Breast epithelium (tissue), 4 donors: ENCODE measurements around the gene ARSK. TPM values are rescaled to one million over a fixed set of nuclear protein-coding genes. Genes with fewer than 3 reads are reported as not detected.

ENCODE experiments used
- DNase-seq, 2 donors: peaks; one replicate each; pipeline ENCODE4 v3.0.0-alpha.2; 2019; ENCODE audit warnings: low spot score in 2 of 2
- H3K27ac ChIP-seq, 2 donors: fragments of 200-600 bp; sonication (generic) in 1 of 2; one replicate each; pipeline ENCODE4 v1.5.1; 2016 to 2019; ENCODE audit warnings: mild to moderate bottlenecking in 1 of 2
- H3K27me3 ChIP-seq, 2 donors: fragments of 200-600 bp; sonication (generic) in 1 of 2; one replicate each; pipeline versions ENCODE4 v1.5.1 to v1.6.0; 2017 to 2019; ENCODE audit warnings: control low read depth in 1 of 2, mild to moderate bottlenecking in 1 of 2
- H3K36me3 ChIP-seq: fragments of 200-600 bp; one replicate; pipeline ENCODE4 v1.5.1; 2019
- H3K4me1 ChIP-seq, 2 donors: fragments of 200-600 bp; sonication (generic); one replicate each; pipeline ENCODE4 v1.5.1; 2016 to 2019; ENCODE audit warnings: control low read depth in 1 of 2
- H3K4me3 ChIP-seq, 3 donors: fragments of 200-600 bp; sonication (generic); 1 replicate in 2 of 3; 2 replicates in 1 of 3; pipeline ENCODE4 v1.5.1; 2016 to 2019; ENCODE audit warnings: mild to moderate bottlenecking in 3 of 3, moderate library complexity in 2 of 3
- H3K9me3 ChIP-seq, 2 donors: fragments of 200-600 bp; sonication (generic) in 1 of 2; one replicate each; pipeline ENCODE4 v1.5.1; 2016 to 2019; ENCODE audit warnings: control low read depth in 1 of 2
- POLR2A ChIP-seq: fragments of 450-650 bp; IDR thresholded peaks from one replicate; pipeline ENCODE4 v1.6.1; 2016; ENCODE audit warnings: antibody characterized with exemption, mild to moderate bottlenecking, moderate library complexity
- POLR2AphosphoS5 ChIP-seq, 3 donors: sonication (generic); formaldehyde crosslinking; IDR thresholded peaks; one replicate each; pipeline ENCODE4 v1.6.1; 2017; ENCODE audit warnings: antibody characterized with exemption in 3 of 3
- intact Hi-C: fragments of 100-400 bp; cut with DNase I; formaldehyde crosslinking; loops from one replicate; pipeline ENCODE4 v1.15.1; 2023; ENCODE audit warnings: low total_unique reads
- total RNA-seq, 3 donors: library from RNA; depleted of rRNA; stranded (reverse); fragments of >200 nt; gene quantifications; one replicate each; pipeline ENCODE4 v1.1.0, GENCODE V29; 2016
- TF ChIP-seq, protein P1 (sequence below), 3 donors: fragments of 450-650 bp; IDR thresholded peaks; one replicate each; pipeline ENCODE4 v1.5.1; 2016 to 2017; ENCODE audit warnings: antibody characterized with exemption in 3 of 3, mild to moderate bottlenecking in 3 of 3, moderate library complexity in 3 of 3

Gene ARSK
- total RNA-seq, 3 donors from 2014 or later, result 9.5 to 11.4 (median 10.1) TPM

DNA sequence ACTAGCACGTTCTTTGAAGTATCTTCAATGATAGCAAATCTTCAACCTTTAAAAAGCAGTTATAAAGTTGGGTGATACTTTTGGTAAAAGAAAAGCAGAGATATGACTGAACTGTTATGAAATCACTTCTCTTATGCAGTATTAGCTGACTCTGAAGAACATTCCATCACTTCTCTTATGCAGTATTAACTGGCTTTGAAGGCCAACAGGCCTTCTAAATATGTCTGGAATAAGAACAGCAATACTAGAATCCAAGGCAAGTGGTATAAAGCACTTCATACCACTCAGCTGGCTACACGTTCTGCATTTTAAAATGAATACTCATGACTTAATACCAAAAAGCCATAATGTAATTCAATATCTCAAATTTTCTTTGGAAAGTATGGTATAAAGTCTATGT is 17.4 kb upstream of the ARSK start:
- no peaks in the 10 kb centered on the region for H3K36me3 ChIP-seq
- no peaks in the 10 kb centered on the region for H3K4me1 ChIP-seq
- no peak for DNase-seq
- H3K27ac ChIP-seq, result no peak overlapping the region
- intact Hi-C loops, result no loop called here
- no peak overlapping the region for H3K4me3 ChIP-seq
- H3K9me3 ChIP-seq, result no peaks in the 10 kb centered on the region
- H3K27me3 ChIP-seq, result no peaks in the 10 kb centered on the region
- TF ChIP-seq POLR2AphosphoS5 (IDR thresholded peaks at IDR 0.05) (no peak), POLR2A (no peak)
- TF ChIP-seq, protein P1, sequence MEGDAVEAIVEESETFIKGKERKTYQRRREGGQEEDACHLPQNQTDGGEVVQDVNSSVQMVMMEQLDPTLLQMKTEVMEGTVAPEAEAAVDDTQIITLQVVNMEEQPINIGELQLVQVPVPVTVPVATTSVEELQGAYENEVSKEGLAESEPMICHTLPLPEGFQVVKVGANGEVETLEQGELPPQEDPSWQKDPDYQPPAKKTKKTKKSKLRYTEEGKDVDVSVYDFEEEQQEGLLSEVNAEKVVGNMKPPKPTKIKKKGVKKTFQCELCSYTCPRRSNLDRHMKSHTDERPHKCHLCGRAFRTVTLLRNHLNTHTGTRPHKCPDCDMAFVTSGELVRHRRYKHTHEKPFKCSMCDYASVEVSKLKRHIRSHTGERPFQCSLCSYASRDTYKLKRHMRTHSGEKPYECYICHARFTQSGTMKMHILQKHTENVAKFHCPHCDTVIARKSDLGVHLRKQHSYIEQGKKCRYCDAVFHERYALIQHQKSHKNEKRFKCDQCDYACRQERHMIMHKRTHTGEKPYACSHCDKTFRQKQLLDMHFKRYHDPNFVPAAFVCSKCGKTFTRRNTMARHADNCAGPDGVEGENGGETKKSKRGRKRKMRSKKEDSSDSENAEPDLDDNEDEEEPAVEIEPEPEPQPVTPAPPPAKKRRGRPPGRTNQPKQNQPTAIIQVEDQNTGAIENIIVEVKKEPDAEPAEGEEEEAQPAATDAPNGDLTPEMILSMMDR (IDR thresholded peaks at IDR 0.05), result no peak

DNA sequence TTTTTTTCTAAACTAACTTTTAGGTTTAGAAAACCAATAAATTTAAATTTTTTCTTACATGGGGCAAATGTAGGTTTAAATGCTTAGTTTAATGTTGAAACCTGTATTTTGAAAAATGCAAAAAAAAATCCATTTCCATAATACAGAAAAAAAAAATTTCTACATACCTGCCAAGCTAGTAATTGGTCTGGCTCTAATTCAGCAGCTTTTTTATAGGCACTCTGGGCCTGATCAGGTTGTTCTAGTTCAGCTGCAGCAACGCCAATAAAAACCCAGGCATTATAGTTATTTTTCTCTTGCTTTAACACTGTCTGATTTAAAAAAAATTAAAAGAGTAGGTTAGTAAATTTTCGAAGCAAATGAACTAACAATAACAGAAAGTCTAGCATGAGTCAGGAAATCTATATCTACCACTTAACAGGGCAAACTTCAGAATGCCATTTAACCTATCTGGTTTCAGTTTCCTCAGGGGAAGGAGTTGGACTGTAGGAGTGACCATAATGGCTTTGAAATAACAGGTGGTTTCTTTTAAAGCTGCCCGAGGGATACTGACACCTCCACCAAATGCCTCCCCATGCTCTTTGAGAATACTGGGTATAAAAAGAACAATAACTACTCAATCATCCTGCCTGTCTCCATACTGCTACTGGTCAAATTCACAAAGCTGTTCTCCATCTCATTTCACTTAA is 11.7 kb upstream of the ARSK start:
- Histone ChIP-seq H3K27ac (no peak overlapping the region), H3K4me3 (no peak overlapping the region), H3K27me3 (no peaks in the 10 kb centered on the region), H3K36me3 (no peaks in the 10 kb centered on the region), H3K9me3 (no peaks in the 10 kb centered on the region), H3K4me1 (no peaks in the 10 kb centered on the region)
- intact Hi-C loops, result loop anchor here (5.0 kb wide), 1 partner anchor 191 kb away; no protein-coding TSS in a partner anchor
- no peak for DNase-seq
- TF ChIP-seq, protein P1 (IDR thresholded peaks at IDR 0.05), result no peak
- TF ChIP-seq POLR2A, result no peak
- TF ChIP-seq POLR2AphosphoS5 (IDR thresholded peaks at IDR 0.05), result no peak

DNA sequence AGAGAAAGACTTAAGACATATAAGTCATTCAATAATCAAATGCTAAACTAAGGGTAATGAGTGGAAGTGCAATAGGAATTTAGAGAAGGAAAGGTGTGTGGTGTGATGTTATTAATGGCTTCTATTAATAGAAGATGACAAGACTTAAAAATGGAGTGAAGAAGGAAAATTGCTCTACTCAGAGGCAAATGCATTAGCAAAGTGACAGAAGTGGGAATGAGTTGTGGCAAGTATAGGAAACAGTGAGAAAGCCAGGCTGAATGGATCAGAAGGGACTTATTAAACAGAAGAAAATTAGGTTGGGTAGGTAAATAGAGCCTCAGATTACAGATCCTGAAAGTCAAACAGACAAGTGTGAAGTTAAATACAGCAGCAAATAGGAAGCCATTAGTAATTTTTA is 5.9 kb upstream of the ARSK start:
- TF ChIP-seq, protein P1 (IDR thresholded peaks at IDR 0.05), result no peak
- TF ChIP-seq POLR2AphosphoS5 (IDR thresholded peaks at IDR 0.05), result no peak
- intact Hi-C loops, result loop anchor here (1.0 kb wide), 1 partner anchor 9 kb away; no protein-coding TSS in a partner anchor
- DNase-seq, result no peak

DNA sequence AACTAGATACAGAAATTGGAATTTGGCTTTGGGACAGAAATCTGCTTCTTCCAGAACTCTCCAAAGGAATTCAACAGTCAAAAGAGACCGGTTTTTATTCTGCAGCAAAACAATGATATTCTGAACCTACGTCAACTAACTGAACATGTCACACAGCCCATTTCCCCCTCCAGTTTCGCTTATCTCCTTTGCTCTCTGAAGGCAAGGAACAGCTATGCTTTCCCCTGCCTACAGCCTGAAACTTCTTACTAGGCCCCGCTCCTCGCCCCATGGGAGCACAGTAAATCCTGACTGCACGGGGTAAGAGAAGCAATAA is 612 bp upstream of the ARSK start:
- Histone ChIP-seq H3K27me3 (no peaks in the 10 kb centered on the region), H3K27ac (peak overlapping the region; percentile 85 to 88), H3K36me3 (no peaks in the 10 kb centered on the region), H3K4me1 (peaks cover 0 to 10% of the 10 kb centered on the region in 2 donors), H3K4me3 (peak overlapping the region; percentile 81 to 87 (median 85)), H3K9me3 (no peaks in the 10 kb centered on the region)
- TF ChIP-seq POLR2A, result no peak
- TF ChIP-seq, protein P1 (IDR thresholded peaks at IDR 0.05), result no peak
- TF ChIP-seq POLR2AphosphoS5 (IDR thresholded peaks at IDR 0.05), result no peak
- DNase-seq, result no peak
- intact Hi-C loops, result no loop called here

More for the DNA sequence above, 5.9 kb upstream of the ARSK start:
- no peaks in the 10 kb centered on the region for H3K36me3 ChIP-seq
- H3K27me3 ChIP-seq, result no peaks in the 10 kb centered on the region
- no peak overlapping the region for H3K27ac ChIP-seq
- no peaks in the 10 kb centered on the region for H3K9me3 ChIP-seq
- H3K4me1 ChIP-seq, result peaks cover 0 to 5% of the 10 kb centered on the region in 2 donors
- H3K4me3 ChIP-seq, result no peak overlapping the region

DNA sequence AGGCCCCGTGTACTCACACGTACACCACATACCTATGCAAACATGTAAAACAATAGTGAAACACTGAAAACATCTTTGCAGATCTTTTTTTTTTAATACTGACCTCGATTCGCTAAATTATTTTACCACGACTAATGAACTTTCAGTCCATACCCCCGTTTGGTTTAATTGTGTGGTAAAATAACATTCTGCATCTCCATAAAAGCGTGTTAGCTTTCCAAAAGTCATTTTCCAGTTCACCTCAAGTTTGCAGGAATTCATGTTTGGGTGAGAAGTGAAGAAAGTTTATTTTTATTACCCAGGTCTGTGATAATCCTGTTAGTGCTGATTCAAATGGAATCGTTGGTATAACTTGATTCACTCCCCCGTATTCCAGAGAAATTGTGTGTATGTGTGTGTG is 652 bp downstream of the ARSK start:
- Histone ChIP-seq H3K4me3 (peak overlapping the region; percentile 81 to 87 (median 85)), H3K4me1 (peaks cover 0 to 10% of the 10 kb centered on the region in 2 donors), H3K9me3 (no peaks in the 10 kb centered on the region), H3K27me3 (no peaks in the 10 kb centered on the region), H3K36me3 (no peaks in the 10 kb centered on the region), H3K27ac (peak overlapping the region; percentile 85 to 88)
- intact Hi-C loops, result no loop called here
- DNase-seq, result no peak
- TF ChIP-seq POLR2AphosphoS5 (IDR thresholded peaks at IDR 0.05) (no peak), POLR2A (no peak)
- TF ChIP-seq, protein P1 (IDR thresholded peaks at IDR 0.05), result no peak
